ENCODE measurements around the gene PRKAR1B. TPM values are rescaled to one million over a fixed set of nuclear protein-coding genes. Genes with fewer than 3 reads are reported as not detected.

The PRKAR1B gene
- total RNA-seq, 1 experiment from 2014 or later: 9.6 TPM

DNA sequence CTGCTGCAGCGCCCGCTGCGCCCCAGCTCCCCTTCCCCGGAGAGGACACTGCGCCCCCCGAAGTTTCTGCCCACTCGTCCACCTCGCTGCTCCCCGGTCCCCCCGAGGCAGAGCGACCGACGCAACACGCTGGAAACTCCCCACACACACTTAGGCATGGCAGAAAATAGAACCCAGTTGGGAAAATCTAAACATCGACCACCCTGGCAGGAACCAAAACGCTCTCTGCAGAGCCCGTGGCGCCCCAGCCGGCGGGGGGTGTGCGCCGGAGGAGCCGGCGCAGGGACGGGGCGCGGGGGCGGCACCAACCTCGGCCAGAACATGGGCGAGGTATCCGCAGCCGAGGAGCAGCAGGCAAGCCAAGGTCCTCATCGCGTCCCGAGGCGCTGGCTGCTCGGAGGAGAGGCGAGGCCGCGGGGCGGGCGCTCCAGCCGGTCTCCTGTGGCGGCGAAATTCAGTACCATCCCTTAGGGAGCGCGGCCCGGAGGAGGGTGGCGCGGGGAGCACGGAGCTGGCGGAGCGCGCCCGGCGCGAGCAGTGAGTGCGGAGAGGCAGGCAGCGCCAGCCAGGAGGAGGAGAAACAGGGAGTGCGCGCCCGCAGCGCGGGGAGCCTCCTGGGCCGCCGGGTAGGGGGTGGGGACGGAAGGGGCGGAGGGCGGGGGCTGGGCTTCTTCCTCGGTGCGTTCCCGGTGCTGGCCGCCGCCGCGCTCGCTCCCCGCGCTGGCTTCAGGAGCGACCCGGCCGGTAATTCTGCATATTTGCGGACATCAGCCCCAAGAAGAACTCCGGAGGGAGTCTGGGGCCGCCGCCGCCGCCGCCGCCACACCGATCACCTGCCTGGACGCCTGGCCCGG lies 208.2 kb downstream of the PRKAR1B start:
- no peaks in the 10 kb centered on the region for H3K9me2 ChIP-seq (replicated peaks; ENCODE audit: insufficient read depth, low read length)
- H3K4me1 ChIP-seq (ENCODE audit: low read length): peaks cover 28% of the 10 kb centered on the region
- peaks cover 20% of the 10 kb centered on the region; the same call in 1 of the 2 replicates for H4K20me1 ChIP-seq (ENCODE audit: insufficient read depth, low read depth, low read length)
- H3K27me3 ChIP-seq (ENCODE audit: low read length): no peaks in the 10 kb centered on the region
- peak overlapping the region; percentile 92 for H3K4me2 ChIP-seq (ENCODE audit: low read depth, low read length, poor library complexity, severe bottlenecking)
- peak overlapping the region; percentile 70 for H3K9ac ChIP-seq (ENCODE audit: low read length)
- H3K79me2 ChIP-seq (ENCODE audit: low read length): no peaks in the 10 kb centered on the region
- peak overlapping the region; percentile 79 for H3K4me3 ChIP-seq (ENCODE audit: low read length)
- H3K36me3 ChIP-seq (ENCODE audit: insufficient read depth, low read length): no peaks in the 10 kb centered on the region
- H3K9me3 ChIP-seq (ENCODE audit: low read length): no peaks in the 10 kb centered on the region
- H3K27ac ChIP-seq (ENCODE audit: low read length): no peak overlapping the region
- peak; percentile 73 for DNase-seq
- H2AFZ ChIP-seq (ENCODE audit: low read length): peak overlapping the region; percentile 86; the same call in 1 of the 2 replicates

DNA sequence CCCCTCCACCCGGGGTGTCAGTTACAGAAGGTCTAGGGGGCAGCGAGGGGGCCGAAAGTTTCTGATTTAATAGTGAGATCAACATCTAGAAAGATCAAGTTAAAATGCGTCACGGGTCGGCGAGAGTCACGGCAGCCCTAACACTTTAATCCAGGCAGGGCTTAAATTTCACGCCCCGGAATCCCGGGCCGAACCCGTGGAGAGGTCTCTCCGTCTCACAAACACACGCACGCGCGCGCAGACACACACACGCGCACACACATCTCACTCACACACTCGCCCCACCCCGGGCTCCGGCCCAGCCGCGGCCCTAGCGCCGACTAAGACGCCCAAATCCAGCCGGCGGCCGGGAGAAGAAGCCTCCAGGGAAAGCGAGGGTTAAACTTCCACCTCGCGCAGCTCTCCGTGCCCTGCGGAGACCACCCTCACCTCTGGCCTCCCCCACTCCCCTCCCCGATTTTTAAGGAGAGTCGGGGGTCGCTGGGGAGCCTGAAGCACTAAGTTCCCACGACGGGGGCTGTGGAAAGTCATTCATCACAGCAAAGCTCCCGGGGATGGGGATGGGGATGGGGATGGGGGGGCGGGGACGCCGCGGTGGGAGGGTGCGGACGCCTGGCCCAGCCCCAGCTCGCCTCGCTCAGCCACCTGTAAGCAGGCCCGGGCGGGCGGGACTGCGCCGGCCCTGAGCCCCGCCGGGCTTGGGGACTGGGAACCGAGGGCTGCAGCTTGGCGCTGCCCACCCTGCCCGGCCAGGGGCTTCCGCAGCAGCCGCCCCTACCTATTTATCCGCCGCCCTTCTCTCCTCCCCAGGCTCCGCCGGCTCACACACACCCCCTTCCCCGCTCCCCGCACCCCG lies 209.1 kb downstream of the PRKAR1B start:
- H2AFZ ChIP-seq (ENCODE audit: low read length): no peak overlapping the region
- no peaks in the 10 kb centered on the region for H3K9me3 ChIP-seq (ENCODE audit: low read length)
- DNase-seq: no peak
- no peaks in the 10 kb centered on the region for H3K9me2 ChIP-seq (replicated peaks; ENCODE audit: insufficient read depth, low read length)
- H3K9ac ChIP-seq (ENCODE audit: low read length): peak overlapping the region; percentile 70
- no peaks in the 10 kb centered on the region for H3K36me3 ChIP-seq (ENCODE audit: insufficient read depth, low read length)
- no peak overlapping the region for H3K27ac ChIP-seq (ENCODE audit: low read length)
- H3K4me1 ChIP-seq (ENCODE audit: low read length): peaks cover 28% of the 10 kb centered on the region
- peak overlapping the region; percentile 79 for H3K4me3 ChIP-seq (ENCODE audit: low read length)
- peak overlapping the region; percentile 92 for H3K4me2 ChIP-seq (ENCODE audit: low read depth, low read length, poor library complexity, severe bottlenecking)
- H3K27me3 ChIP-seq (ENCODE audit: low read length): no peaks in the 10 kb centered on the region
- peaks cover 20% of the 10 kb centered on the region; the same call in 1 of the 2 replicates for H4K20me1 ChIP-seq (ENCODE audit: insufficient read depth, low read depth, low read length)
- no peaks in the 10 kb centered on the region for H3K79me2 ChIP-seq (ENCODE audit: low read length)

GRCh38 chr7:516606-517456 lies 210.2 kb downstream of the PRKAR1B start:
- no peaks in the 10 kb centered on the region for H3K36me3 ChIP-seq (ENCODE audit: insufficient read depth, low read length)
- no peak overlapping the region for H3K9ac ChIP-seq (ENCODE audit: low read length)
- H4K20me1 ChIP-seq (ENCODE audit: insufficient read depth, low read depth, low read length): peaks cover 15% of the 10 kb centered on the region; the same call in 1 of the 2 replicates
- DNase-seq: no peak
- no peaks in the 10 kb centered on the region for H3K79me2 ChIP-seq (ENCODE audit: low read length)
- H3K27me3 ChIP-seq (ENCODE audit: low read length): no peaks in the 10 kb centered on the region
- H3K9me2 ChIP-seq (replicated peaks; ENCODE audit: insufficient read depth, low read length): no peaks in the 10 kb centered on the region
- no peak overlapping the region for H3K4me3 ChIP-seq (ENCODE audit: low read length)
- peaks cover 21% of the 10 kb centered on the region for H3K4me1 ChIP-seq (ENCODE audit: low read length)
- no peak overlapping the region for H2AFZ ChIP-seq (ENCODE audit: low read length)
- no peaks in the 10 kb centered on the region for H3K9me3 ChIP-seq (ENCODE audit: low read length)
- H3K4me2 ChIP-seq (ENCODE audit: low read depth, low read length, poor library complexity, severe bottlenecking): no peak overlapping the region
- no peak overlapping the region for H3K27ac ChIP-seq (ENCODE audit: low read length)

- Histone ChIP-seq H3K36me3 (ENCODE audit: insufficient read depth, low read length) (no peaks in the 10 kb centered on the region), H3K9ac (ENCODE audit: low read length) (no peak overlapping the region), H2AFZ (ENCODE audit: low read length) (no peak overlapping the region), H3K4me1 (ENCODE audit: low read length) (peaks cover 14% of the 10 kb centered on the region), H3K4me3 (ENCODE audit: low read length) (no peak overlapping the region), H4K20me1 (ENCODE audit: insufficient read depth, low read depth, low read length) (peaks cover 11% of the 10 kb centered on the region; the same call in 1 of the 2 replicates), H3K27me3 (ENCODE audit: low read length) (no peaks in the 10 kb centered on the region), H3K9me3 (ENCODE audit: low read length) (no peaks in the 10 kb centered on the region), H3K4me2 (ENCODE audit: low read depth, low read length, poor library complexity, severe bottlenecking) (no peak overlapping the region), H3K79me2 (ENCODE audit: low read length) (no peaks in the 10 kb centered on the region), H3K9me2 (replicated peaks; ENCODE audit: insufficient read depth, low read length) (no peaks in the 10 kb centered on the region), H3K27ac (ENCODE audit: low read length) (no peak overlapping the region)
- no peak for DNase-seq
These were observed 210.9 kb downstream of the PRKAR1B start for GRCh38 chr7:516216-516605.

- Histone ChIP-seq H3K27me3 (ENCODE audit: low read length) (no peaks in the 10 kb centered on the region), H3K79me2 (ENCODE audit: low read length) (no peaks in the 10 kb centered on the region)
These were observed 211.5 kb downstream of the PRKAR1B start for GRCh38 chr7:515628-516027.

DNA sequence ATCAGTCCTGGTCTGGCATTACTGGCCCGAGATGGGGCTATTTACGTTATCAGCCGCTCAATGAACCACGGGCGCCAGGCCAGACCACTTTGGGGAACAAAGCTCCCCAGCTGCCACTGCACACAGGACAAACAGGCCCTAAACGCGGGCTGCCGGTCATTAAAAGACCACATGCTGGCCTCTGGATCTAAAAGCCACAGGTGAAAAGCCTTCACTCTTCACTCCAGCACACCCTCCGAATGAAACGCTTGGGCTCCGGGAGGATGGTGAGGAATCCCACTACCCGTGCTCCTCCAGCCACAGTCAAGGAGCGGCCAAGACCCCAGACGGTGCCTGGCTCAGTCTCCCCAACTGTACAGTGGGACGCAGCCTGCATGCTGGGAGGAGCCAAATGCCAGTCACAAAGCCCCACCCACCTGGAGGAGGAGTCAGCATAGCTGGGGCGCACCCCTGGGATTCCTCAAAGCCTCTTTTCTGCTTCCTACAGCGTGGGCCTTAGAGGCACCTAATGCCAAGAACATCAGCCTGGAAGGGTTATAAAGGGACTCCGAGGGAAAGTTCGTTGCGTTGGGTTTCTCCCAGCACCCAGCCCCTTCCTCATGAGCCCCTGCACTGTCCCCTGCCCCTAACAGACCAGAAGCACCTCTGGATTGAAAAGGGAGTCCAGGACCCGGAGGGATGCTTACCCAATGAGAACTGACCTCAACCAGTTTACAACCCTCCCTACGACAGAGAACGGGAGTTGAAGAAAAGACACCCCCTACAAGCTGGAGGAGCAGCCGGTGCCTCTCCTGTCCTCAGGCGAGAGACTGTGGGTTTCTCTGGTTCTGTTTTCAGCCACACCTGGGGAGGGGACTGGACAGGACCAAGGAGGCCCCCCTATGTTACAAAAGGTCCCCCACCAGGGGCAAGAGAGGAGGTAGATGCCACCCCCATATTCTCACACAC lies 212.2 kb downstream of the PRKAR1B start:
- Histone ChIP-seq H3K9ac (ENCODE audit: low read length) (no peak overlapping the region), H3K79me2 (ENCODE audit: low read length) (no peaks in the 10 kb centered on the region), H3K4me2 (ENCODE audit: low read depth, low read length, poor library complexity, severe bottlenecking) (no peak overlapping the region), H3K9me3 (ENCODE audit: low read length) (no peaks in the 10 kb centered on the region), H3K4me3 (ENCODE audit: low read length) (no peak overlapping the region), H3K36me3 (ENCODE audit: insufficient read depth, low read length) (no peaks in the 10 kb centered on the region), H4K20me1 (ENCODE audit: insufficient read depth, low read depth, low read length) (peaks cover 3% of the 10 kb centered on the region; the same call in 1 of the 2 replicates), H2AFZ (ENCODE audit: low read length) (no peak overlapping the region), H3K4me1 (ENCODE audit: low read length) (peaks cover 8% of the 10 kb centered on the region), H3K9me2 (replicated peaks; ENCODE audit: insufficient read depth, low read length) (no peaks in the 10 kb centered on the region), H3K27ac (ENCODE audit: low read length) (no peak overlapping the region), H3K27me3 (ENCODE audit: low read length) (no peaks in the 10 kb centered on the region)
- DNase-seq: peak; percentile 76

More at GRCh38 chr7:515628-516027, 211.5 kb downstream of the PRKAR1B start:
- H3K9me2 ChIP-seq (replicated peaks; ENCODE audit: insufficient read depth, low read length): no peaks in the 10 kb centered on the region
- H3K36me3 ChIP-seq (ENCODE audit: insufficient read depth, low read length): no peaks in the 10 kb centered on the region
- no peak overlapping the region for H3K27ac ChIP-seq (ENCODE audit: low read length)
- no peaks in the 10 kb centered on the region for H3K9me3 ChIP-seq (ENCODE audit: low read length)
- H3K9ac ChIP-seq (ENCODE audit: low read length): no peak overlapping the region
- H2AFZ ChIP-seq (ENCODE audit: low read length): no peak overlapping the region
- DNase-seq: no peak
- peaks cover 12% of the 10 kb centered on the region for H3K4me1 ChIP-seq (ENCODE audit: low read length)
- no peak overlapping the region for H3K4me2 ChIP-seq (ENCODE audit: low read depth, low read length, poor library complexity, severe bottlenecking)
- H4K20me1 ChIP-seq (ENCODE audit: insufficient read depth, low read depth, low read length): peaks cover 7% of the 10 kb centered on the region; the same call in 1 of the 2 replicates
- H3K4me3 ChIP-seq (ENCODE audit: low read length): no peak overlapping the region

GRCh38 chr7:514242-514641 lies 212.8 kb downstream of the PRKAR1B start:
- no peak overlapping the region for H3K27ac ChIP-seq (ENCODE audit: low read length)
- H3K27me3 ChIP-seq (ENCODE audit: low read length): no peaks in the 10 kb centered on the region
- H3K36me3 ChIP-seq (ENCODE audit: insufficient read depth, low read length): no peaks in the 10 kb centered on the region
- no peak overlapping the region for H3K4me2 ChIP-seq (ENCODE audit: low read depth, low read length, poor library complexity, severe bottlenecking)
- peaks cover 7% of the 10 kb centered on the region for H3K4me1 ChIP-seq (ENCODE audit: low read length)
- no peak overlapping the region for H3K9ac ChIP-seq (ENCODE audit: low read length)
- DNase-seq: no peak
- H4K20me1 ChIP-seq (ENCODE audit: insufficient read depth, low read depth, low read length): peaks cover 3% of the 10 kb centered on the region; the same call in 1 of the 2 replicates
- no peaks in the 10 kb centered on the region for H3K9me2 ChIP-seq (replicated peaks; ENCODE audit: insufficient read depth, low read length)
- H3K9me3 ChIP-seq (ENCODE audit: low read length): no peaks in the 10 kb centered on the region
- H3K79me2 ChIP-seq (ENCODE audit: low read length): no peaks in the 10 kb centered on the region
- no peak overlapping the region for H2AFZ ChIP-seq (ENCODE audit: low read length)
- H3K4me3 ChIP-seq (ENCODE audit: low read length): no peak overlapping the region

Data from Karpas-422 (cell line).